ENCODE data around the gene FEM1A.

DNA sequence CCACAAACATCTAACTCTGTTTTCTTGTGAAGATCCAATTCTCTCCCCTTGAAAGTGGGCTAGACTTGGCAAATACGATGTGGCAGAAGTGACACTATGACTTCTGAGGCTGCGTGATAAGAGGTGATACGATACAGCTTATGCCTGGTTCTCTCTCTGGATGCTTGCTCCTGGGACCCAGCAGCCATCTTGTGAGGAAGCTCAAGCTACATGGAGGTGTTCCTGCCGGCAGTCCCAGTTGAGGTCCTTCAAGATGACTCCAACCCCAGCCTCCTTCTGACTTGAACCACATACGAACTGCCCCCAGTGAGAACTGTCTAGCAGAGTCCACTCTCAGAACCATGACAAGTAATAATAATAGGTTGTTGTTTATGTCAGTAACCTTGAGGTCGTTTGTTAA is 10.7 kb upstream of the FEM1A start:
- TF ChIP-seq, protein P1, sequence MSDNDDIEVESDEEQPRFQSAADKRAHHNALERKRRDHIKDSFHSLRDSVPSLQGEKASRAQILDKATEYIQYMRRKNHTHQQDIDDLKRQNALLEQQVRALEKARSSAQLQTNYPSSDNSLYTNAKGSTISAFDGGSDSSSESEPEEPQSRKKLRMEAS (IDR thresholded peaks at IDR 0.05; ENCODE audit: low read depth, low read length): no peak
- TF ChIP-seq POLR2A (IDR thresholded peaks at IDR 0.05; ENCODE audit: extremely low read depth, insufficient read length): no peak
- TF ChIP-seq, protein P2, sequence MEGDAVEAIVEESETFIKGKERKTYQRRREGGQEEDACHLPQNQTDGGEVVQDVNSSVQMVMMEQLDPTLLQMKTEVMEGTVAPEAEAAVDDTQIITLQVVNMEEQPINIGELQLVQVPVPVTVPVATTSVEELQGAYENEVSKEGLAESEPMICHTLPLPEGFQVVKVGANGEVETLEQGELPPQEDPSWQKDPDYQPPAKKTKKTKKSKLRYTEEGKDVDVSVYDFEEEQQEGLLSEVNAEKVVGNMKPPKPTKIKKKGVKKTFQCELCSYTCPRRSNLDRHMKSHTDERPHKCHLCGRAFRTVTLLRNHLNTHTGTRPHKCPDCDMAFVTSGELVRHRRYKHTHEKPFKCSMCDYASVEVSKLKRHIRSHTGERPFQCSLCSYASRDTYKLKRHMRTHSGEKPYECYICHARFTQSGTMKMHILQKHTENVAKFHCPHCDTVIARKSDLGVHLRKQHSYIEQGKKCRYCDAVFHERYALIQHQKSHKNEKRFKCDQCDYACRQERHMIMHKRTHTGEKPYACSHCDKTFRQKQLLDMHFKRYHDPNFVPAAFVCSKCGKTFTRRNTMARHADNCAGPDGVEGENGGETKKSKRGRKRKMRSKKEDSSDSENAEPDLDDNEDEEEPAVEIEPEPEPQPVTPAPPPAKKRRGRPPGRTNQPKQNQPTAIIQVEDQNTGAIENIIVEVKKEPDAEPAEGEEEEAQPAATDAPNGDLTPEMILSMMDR (IDR thresholded peaks at IDR 0.05; ENCODE audit: low read depth, low read length): no peak
